GM18873 (cell line): ENCODE results near the gene MYO3B.

Experiments
- ATAC-seq: cut with Tn5 transposase; IDR thresholded peaks from one replicate; pipeline ENCODE4 v1.9.1; 2021; ENCODE audit warnings: mild to moderate bottlenecking, moderate library complexity, moderate number of reproducible peaks; ENCODE audit not compliant: unreplicated experiment, low FRiP score

The MYO3B gene

DNA sequence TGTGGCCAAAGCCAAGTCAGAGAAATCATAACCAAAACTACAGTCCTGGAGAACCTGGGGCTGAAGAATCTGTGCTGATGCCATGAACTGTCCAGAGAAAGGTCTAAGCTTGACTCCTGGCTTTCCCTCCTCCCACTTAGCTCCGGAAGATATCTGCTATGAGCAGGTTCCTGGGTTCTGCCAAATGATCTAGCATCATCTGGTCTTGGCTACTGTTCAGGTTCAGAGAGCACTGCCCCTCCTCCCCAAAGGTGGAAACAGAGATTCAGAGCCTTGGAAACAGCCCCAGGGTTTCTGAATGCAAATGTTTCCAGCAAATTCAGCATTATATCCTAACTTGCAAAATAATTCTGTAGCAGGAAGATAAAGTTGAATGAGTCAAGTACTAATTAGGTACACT is 317.9 kb downstream of the MYO3B start:
- ATAC-seq, result no peak

- ATAC-seq, result no peak
Observed at GRCh38 chr2:170498619-170499018, 320.7 kb downstream of the MYO3B start.

GRCh38 chr2:170500104-170500503 is 322.2 kb downstream of the MYO3B start:
- ATAC-seq, result no peak

GRCh38 chr2:170500770-170501169 is 322.8 kb downstream of the MYO3B start:
- no peak for ATAC-seq

GRCh38 chr2:170501421-170502043 is 323.6 kb downstream of the MYO3B start:
- no peak for ATAC-seq

DNA sequence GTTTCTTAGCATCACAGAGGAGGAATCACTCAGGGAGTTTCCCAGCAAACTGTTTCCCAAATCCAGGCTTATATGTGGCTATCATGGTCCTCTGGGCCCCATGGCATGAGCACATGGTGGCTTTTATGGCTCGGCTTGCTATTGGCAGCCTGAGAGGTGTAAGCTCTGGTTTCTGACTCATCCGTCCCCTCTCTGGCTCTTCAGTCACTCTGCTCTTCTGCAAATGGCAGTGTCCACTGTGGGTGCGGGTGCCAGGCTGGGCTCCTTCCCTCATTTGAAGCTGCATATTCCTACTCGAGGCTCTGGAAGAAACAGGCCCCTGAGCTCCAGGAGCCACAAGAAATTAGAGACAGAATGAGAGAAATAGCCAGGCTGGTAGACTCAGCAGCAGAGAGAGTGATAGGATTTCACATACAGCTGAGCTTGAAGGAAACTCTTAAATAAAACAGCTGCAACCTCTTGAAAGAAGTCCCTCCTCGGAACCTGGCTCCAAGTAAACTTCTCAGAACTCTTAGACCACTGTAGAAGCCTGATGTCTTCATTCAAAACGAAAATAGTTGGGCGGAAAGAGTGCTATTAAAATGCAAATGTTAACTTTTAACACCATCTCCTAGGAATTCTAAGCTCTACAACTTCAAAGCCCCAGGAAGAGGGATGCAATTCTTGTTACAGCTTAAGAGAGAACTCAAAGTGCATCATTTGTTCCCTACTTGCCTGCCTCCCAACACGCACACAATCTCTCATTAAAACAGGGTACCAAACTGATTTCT is 324.6 kb downstream of the MYO3B start:
- ATAC-seq, result no peak

GRCh38 chr2:170503563-170503962 is 325.6 kb downstream of the MYO3B start:
- no peak for ATAC-seq

- no peak for ATAC-seq
Observed at GRCh38 chr2:170503971-170504809, 326.2 kb downstream of the MYO3B start.

- ATAC-seq, result no peak
Observed at GRCh38 chr2:170504810-170505145, 326.8 kb downstream of the MYO3B start.

DNA sequence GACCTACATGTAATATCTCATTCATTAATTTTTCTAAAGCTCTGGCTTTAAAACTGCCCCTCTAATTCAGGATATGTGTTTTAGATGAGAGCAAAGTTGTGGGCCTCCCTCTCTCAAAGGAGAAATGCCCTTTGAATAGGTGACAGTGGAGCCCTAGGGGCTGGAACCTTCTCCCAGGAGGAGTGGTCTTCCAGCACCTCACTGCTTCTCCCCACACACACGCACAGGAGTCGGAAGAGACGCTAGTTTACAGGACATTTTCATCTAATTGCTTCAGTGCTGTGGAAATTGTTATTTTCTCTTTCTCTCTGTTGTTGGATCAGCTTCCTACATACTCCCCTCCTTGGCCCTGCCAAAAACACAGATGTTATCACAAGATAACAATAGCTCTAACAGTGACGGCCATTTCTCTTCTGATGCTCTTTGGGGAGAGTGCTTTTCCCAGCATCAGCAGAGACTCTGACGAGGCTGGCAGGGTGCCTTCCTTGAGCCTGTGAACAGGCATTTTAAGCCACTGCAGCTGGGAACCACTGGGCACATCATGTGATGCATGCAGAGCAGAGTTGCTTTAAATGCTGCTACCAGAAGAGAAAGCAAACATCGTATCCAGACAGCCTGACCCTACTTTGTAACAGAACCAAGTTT is 327.8 kb downstream of the MYO3B start:
- no peak for ATAC-seq

GRCh38 chr2:170509452-170510193 is 331.7 kb downstream of the MYO3B start:
- no peak for ATAC-seq

GRCh38 chr2:170512266-170512665 is 334.3 kb downstream of the MYO3B start:
- no peak for ATAC-seq

DNA sequence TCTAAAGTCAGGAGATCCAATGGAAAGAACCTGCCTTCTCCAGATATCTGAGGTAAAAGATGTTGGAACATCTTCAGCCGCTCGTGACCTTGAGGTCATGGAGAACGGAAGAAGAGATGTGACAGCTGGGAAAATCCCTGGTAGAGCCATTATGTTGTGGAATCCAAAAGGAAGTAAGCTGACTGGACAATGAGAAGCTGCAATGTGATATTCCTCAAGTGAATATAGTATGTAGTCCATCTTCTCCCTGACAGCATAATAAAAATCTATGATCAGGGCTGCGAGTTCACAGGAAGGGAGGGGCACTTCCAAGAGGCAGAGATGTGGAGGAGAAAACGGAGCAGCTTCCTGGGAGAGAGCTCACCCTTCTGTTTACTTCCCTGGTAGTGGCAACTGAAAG is 336.2 kb downstream of the MYO3B start:
- no peak for ATAC-seq

GRCh38 chr2:170517538-170517937 is 339.6 kb downstream of the MYO3B start:
- no peak for ATAC-seq

DNA sequence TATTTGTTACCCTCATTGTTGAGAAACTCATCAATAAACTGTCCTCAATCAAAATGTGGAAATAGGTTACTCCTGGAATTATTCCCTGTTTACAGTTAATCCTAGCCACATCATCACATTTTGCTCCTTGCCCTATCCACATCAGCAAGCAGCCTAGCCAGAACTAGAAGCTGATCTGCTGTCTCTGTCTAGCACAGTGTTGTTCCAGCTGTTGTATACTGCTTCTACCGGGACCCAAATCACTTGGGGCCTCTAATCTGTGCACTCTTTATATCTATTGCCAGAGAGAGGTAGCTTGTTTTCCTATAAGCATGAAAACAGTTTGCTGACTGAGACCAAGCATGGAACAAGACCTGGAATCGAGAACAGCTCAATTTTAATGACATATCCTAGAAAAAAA is 341.0 kb downstream of the MYO3B start:
- ATAC-seq, result no peak

- ATAC-seq, result no peak
Observed at GRCh38 chr2:170521299-170521698, 343.4 kb downstream of the MYO3B start.

DNA sequence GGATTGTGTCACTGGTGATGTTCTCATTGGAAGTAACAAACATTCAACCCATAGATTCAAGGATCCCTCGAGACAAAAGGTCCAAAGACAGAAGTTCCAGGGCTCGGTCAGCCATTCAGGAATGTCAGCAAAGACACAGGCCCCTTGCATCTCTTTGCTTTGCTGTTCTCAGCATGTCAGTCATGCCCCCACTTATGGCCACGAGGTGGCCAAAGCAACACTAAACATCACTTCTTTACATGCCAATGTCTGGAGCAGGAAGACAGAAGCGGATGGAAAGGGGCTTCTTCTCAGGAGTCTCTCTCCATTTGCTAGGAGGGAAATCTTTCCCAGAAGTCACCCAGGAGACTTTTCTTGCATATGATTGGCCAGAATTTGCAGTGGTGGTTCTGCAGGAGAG is 345.6 kb downstream of the MYO3B start:
- ATAC-seq, result no peak

GRCh38 chr2:170524828-170525565 is 347.1 kb downstream of the MYO3B start:
- ATAC-seq, result peak; percentile 76

GRCh38 chr2:170525566-170525900 is 347.6 kb downstream of the MYO3B start:
- ATAC-seq, result no peak

GRCh38 chr2:170530284-170530745 is 352.4 kb downstream of the MYO3B start:
- no peak for ATAC-seq
